ENCODE results near the gene AIFM2.

- TF ChIP-seq CTCF (IDR thresholded peaks at IDR 0.05 in 2 of 3, conservative IDR thresholded peaks at IDR 0.05 in 1 of 3; ENCODE audit: control insufficient read depth in 2 of 3, extremely low read depth in 1 of 3, insufficient read depth in 1 of 3, low read depth in 3 of 3, low read length in 3 of 3) (no peak), TCF3 (IDR thresholded peaks at IDR 0.05; ENCODE audit: borderline replicate concordance, insufficient read depth, low read depth, low read length) (no peak), TAF1 (IDR thresholded peaks at IDR 0.05; ENCODE audit: borderline replicate concordance, low read depth, low read length) (no peak), SRF (IDR thresholded peaks at IDR 0.05; ENCODE audit: low read depth in 2 of 2, low read length in 2 of 2) (no peak), PRDM15 (CRISPR knock-in tag; IDR thresholded peaks at IDR 0.05) (no peak), RCOR1 (conservative IDR thresholded peaks at IDR 0.05; ENCODE audit: low read depth, low read length) (no peak), RFX5 (IDR thresholded peaks at IDR 0.05; ENCODE audit: low read depth, low read length) (no peak), SIN3A (IDR thresholded peaks at IDR 0.05; ENCODE audit: low read depth, low read length) (no peak), ETV6 (conservative IDR thresholded peaks at IDR 0.05 in 1 of 2, IDR thresholded peaks at IDR 0.05 in 1 of 2; ENCODE audit: borderline replicate concordance in 1 of 2, low read depth in 1 of 2) (no peak), STAT1 (conservative IDR thresholded peaks at IDR 0.05) (no peak), POLR2AphosphoS5 (IDR thresholded peaks at IDR 0.05; ENCODE audit: low read length) (no peak), SREBF2 (IDR thresholded peaks at IDR 0.05; ENCODE audit: low read length) (no peak), EP300 (IDR thresholded peaks at IDR 0.05; ENCODE audit: borderline replicate concordance in 1 of 2, control insufficient read depth in 1 of 2, low read depth in 2 of 2, low read length in 2 of 2) (no peak)
Measured at GRCh38 chr10:70139997-70140250, 7.3 kb upstream of the AIFM2 start.

All from GM12878 (cell line).